ENCODE data around the gene ZNF165.

GRCh38 chr6:28090917-28091586 is 10.7 kb downstream of the ZNF165 start:
- TF ChIP-seq CTCF (IDR thresholded peaks at IDR 0.05) (no peak), POLR2A (IDR thresholded peaks at IDR 0.05) (no peak)

Data from body of pancreas (tissue), 4 donors.